ENCODE measurements around the gene MYOF. TPM values are rescaled to one million over a fixed set of nuclear protein-coding genes. Genes with fewer than 3 reads are reported as not detected.

MYOF gene
- total and polyA plus RNA-seq, 10 of the 15 experiments (the other 5 are each of a cell fraction or from before 2014, with no cell fraction given), result 0.02 to 0.59 (median 0.17) TPM

DNA sequence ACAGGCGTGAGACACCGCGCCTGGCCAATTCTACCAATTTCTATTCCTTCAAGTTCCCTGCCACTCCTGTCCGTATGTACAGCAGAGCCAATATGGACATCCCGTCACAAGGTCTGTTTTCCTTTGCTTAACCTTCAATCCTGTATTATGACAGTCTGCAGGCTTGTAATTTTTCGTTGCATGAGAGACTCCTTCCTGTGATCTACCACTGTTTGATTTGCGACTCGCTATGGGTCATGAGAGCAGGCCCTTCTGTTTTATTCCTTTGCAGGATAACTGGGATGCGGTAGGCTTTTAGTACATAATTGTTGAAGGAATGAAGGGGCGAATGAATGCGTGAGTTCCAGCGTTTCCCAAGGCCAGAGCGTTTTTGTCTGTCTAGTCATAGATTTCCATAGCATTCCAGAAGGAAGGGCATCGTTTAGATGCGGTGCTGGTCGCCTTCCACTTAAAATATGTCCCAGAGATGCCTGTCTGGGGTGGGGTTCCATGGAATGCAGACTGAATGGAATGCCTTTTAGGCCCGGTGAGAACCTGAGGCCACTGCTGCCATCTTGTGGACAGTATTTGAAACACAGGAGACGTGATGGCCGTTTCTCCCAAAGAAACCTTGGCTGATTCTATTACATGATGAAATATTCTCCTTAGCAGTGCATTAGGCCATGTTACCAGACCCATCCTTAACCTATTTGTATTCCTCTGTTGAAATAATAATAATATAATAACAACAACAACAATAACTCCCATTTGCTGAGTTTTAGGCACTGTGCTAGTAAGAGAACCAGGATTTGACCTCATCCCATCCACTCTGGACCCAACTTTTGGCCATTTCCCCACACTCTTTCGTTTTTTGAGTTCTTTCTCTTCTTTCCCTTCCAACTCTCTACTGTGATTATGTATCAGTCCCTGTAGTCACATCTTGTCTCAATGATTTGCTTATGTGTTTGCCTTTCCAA lies 193.2 kb downstream of the MYOF start (continued):
- TF ChIP-seq IKZF1 (conservative IDR thresholded peaks at IDR 0.05), result no peak
- peak; percentile 73 for TF ChIP-seq YY1 (IDR thresholded peaks at IDR 0.05; ENCODE audit: low read depth, low read length)
- no peak for TF ChIP-seq MYC (IDR thresholded peaks at IDR 0.05; ENCODE audit: insufficient read depth, insufficient read length, insufficient replicate concordance, low read length, severe bottlenecking)
- TF ChIP-seq SUZ12 (IDR thresholded peaks at IDR 0.05; ENCODE audit: unreplicated experiment), result no peak
- no peak for TF ChIP-seq TARDBP (IDR thresholded peaks at IDR 0.05; ENCODE audit: borderline replicate concordance)
- TF ChIP-seq ZNF687 (IDR thresholded peaks at IDR 0.05), result no peak
- no peak for TF ChIP-seq CREM (IDR thresholded peaks at IDR 0.05; ENCODE audit: low read depth)
- TF ChIP-seq CEBPZ (IDR thresholded peaks at IDR 0.05; ENCODE audit: low read depth, low read length), result no peak
- TF ChIP-seq MEF2A (IDR thresholded peaks at IDR 0.05; ENCODE audit: insufficient read depth, low read depth, low read length), result no peak
- no peak for TF ChIP-seq PBX3 (IDR thresholded peaks at IDR 0.05; ENCODE audit: insufficient replicate concordance, low read depth, low read length)
- peak; percentile 87 for TF ChIP-seq SMC3 (IDR thresholded peaks at IDR 0.05; ENCODE audit: borderline replicate concordance, low read length)
- TF ChIP-seq SMAD1 (IDR thresholded peaks at IDR 0.05; ENCODE audit: low read depth, partially characterized antibody), result no peak
- no peak for TF ChIP-seq NKRF (conservative IDR thresholded peaks at IDR 0.05)
- TF ChIP-seq NFYA (IDR thresholded peaks at IDR 0.05; ENCODE audit: borderline replicate concordance, low read depth, low read length), result no peak
- peak; percentile 88 for TF ChIP-seq RAD21 (IDR thresholded peaks at IDR 0.05; ENCODE audit: insufficient read depth, low read depth, low read length)
- 0 out of 2 replicates have a peak, but pooled peaks have one; percentile 35 for TF ChIP-seq ZNF24 (IDR thresholded peaks at IDR 0.05)
- TF ChIP-seq BRCA1 (IDR thresholded peaks at IDR 0.05; ENCODE audit: low read depth, low read length), result no peak
- no peak for TF ChIP-seq MTA3 (IDR thresholded peaks at IDR 0.05; ENCODE audit: borderline replicate concordance, low read length)

Data from GM12878 (cell line).